HG02943 (cell line): ENCODE data around the gene LDLRAP1.
"Not testable (repeated sequence)": the region's sequence is repeated elsewhere in the genome, so short reads cannot be mapped to it uniquely, and the experiment has no call there.

ENCODE experiments used
- ATAC-seq: cut with Tn5 transposase; IDR thresholded peaks from one replicate; pipeline ENCODE4 v1.9.1; 2021; ENCODE audit warnings: mild to moderate bottlenecking, low read depth, moderate library complexity; ENCODE audit not compliant: unreplicated experiment

The LDLRAP1 gene

GRCh38 chr1:25572708-25573590 lies 29.5 kb downstream of the LDLRAP1 start:
- no peak for ATAC-seq

GRCh38 chr1:25573591-25573930 lies 30.2 kb downstream of the LDLRAP1 start:
- no peak for ATAC-seq

GRCh38 chr1:25573961-25574360 lies 30.6 kb downstream of the LDLRAP1 start:
- no peak for ATAC-seq

DNA sequence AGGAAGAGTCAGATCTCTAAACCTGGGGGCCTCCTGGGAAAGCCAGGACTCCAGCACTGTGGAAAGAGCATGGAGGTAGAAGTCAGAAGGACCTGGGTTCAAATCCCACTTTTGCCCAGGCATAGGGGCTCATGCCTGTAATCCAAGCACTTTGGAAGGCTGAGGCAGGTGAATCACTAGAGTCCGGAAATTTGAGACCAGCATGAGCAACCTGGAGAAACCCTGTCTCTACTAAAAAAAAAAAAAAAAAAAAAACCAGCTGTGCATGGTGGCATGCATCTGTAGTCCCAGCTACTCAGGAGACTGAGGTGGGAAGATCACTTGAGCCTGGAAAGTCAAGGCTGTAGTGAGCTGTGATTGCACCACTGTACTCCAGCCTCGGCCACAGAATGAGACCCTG lies 31.8 kb downstream of the LDLRAP1 start:
- ATAC-seq: no peak

- no peak for ATAC-seq
These were observed 33.2 kb downstream of the LDLRAP1 start for GRCh38 chr1:25576459-25577133.

- no peak for ATAC-seq
These were observed 33.9 kb downstream of the LDLRAP1 start for GRCh38 chr1:25577134-25577920.

DNA sequence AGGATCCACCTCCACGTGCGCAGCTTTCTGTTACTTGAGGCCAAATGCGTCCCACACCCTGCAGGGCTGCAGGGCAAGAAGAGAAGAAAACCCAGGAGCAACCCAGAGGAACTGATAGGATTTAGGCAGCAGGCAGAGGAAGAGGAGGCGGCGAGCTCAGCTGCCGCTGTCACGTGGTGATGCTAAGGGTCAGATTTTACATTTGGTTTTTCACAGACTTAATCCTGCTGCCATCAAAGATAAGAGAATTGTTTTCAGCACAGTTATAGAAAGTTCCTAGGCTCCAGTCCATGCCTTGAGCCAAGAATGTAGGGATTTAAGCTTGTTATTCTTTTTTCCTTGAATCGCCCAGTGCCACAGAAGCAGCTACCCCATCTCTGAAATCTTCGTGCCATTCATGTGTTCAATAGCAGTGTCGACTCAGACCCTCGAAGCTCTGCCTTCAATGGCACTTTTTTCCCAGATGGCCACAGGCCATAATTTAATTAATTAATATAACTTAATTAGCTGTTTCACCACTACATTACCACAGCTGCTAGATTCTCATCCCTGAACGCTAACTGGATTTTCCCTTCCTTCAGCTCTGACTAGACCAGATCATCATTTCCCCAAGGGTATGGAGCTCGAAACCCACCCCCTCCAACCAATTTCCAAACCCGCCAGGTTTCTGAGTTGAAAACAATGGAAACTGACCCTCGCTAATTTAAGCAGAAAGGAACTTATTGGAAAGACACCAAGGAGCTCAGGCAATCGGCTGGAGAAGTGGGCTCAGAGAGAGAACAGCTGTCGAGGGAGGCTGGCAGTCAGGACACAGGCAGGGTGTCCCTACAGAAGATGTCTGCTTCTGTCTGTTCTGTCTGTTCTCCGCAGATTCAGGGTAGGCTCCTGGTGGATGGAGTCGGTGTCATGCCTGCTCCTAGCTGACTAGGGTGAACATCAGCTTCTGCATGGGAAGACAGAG lies 36.2 kb downstream of the LDLRAP1 start:
- ATAC-seq: no peak

- no peak for ATAC-seq
These were observed 37.5 kb downstream of the LDLRAP1 start for GRCh38 chr1:25580927-25581326.

GRCh38 chr1:25581764-25582163 lies 38.4 kb downstream of the LDLRAP1 start:
- no peak for ATAC-seq

- no peak for ATAC-seq
These were observed 40.3 kb downstream of the LDLRAP1 start for GRCh38 chr1:25583519-25584370.

DNA sequence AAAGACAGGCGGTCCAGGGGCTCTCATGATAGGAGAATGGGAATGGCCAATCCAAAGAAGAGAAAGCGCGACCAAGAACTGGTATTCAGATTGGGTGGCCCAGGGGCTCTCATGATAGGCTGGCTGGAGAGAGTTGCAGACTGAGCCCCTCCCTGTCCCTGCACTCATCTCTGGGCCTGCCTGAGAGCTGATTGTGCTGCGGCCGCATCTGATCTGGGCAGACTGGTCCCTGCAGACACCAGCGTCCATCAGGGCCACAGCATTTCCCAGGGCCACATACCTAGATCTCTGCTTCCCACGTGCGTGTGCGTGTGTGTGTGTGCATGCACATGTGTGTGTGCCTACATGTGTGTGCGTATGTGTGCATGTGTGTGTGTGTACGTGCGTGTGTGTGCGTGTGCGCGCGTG lies 42.8 kb downstream of the LDLRAP1 start:
- ATAC-seq: no peak

GRCh38 chr1:25587290-25587689 lies 43.9 kb downstream of the LDLRAP1 start:
- no peak for ATAC-seq

DNA sequence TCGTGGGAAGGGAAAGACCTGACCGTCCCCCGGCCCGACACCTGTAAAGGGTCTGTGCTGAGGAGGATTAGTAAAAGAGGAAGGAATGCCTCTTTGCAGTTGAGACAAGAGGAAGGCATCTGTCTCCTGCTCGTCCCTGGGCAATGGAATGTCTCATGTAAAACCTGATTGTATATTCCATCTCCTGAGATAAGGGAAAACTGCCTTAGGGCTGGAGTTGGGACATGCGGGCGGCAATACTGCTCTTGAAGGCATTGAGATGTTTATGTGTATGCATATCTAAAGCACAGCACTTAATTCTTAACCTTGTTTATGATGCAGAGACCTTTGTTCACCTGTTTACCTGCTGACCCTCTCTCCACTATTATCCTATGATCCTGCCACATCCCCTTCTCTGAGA lies 44.8 kb downstream of the LDLRAP1 start:
- ATAC-seq: not testable (repeated sequence)

GRCh38 chr1:25588786-25589185 lies 45.4 kb downstream of the LDLRAP1 start:
- not testable (repeated sequence) for ATAC-seq

GRCh38 chr1:25590096-25590824 lies 46.9 kb downstream of the LDLRAP1 start:
- ATAC-seq: no peak

GRCh38 chr1:25593861-25594260 lies 50.5 kb downstream of the LDLRAP1 start:
- ATAC-seq: no peak

GRCh38 chr1:25594971-25595370 lies 51.6 kb downstream of the LDLRAP1 start:
- no peak for ATAC-seq

GRCh38 chr1:25596641-25597040 lies 53.2 kb downstream of the LDLRAP1 start:
- not testable (repeated sequence) for ATAC-seq
